H1 (cell line): ENCODE data around the gene GP2. TPM values are rescaled to one million over a fixed set of nuclear protein-coding genes. Genes with fewer than 3 reads are reported as not detected.

Source experiments
- CTCF ChIA-PET: fragments of 300-600 bp; sonication (Branson Sonifier 250); formaldehyde crosslinking; loops from one replicate; lab custom pipeline; 2021; ENCODE audit not compliant: partially characterized antibody; lab: Charles Lee
- POLR2A ChIA-PET: fragments of 300-600 bp; sonication (Branson Sonifier 250); formaldehyde crosslinking; loops from one replicate; lab custom pipeline; 2021; ENCODE audit warnings: inconsistent platforms; ENCODE audit not compliant: partially characterized antibody; lab: Charles Lee
- DNase-seq, 2 experiments: peaks; one replicate each; pipeline versions ENCODE4 v3.0.0 to v3.0.0-alpha.2; 2010 to 2022; ENCODE audit warnings: low spot score in 2 of 2, low read depth in 1 of 2, mixed read lengths in 1 of 2
- FAIRE-seq: peaks from 2 replicates; lab custom pipeline; 2011; peaks lifted over from hg19 to GRCh38; lab: Jason Lieb, UNC
- H2AFZ ChIP-seq: 2 replicates; pipeline ENCODE4 v1.8.1; 2012; ENCODE audit warnings: low read length, inconsistent platforms
- H2AK5ac ChIP-seq: 2 replicates; pipeline ENCODE4 v1.6.1; 2013; ENCODE audit warnings: low read depth, low read length
- H2BK120ac ChIP-seq: replicated peaks from 2 replicates; pipeline ENCODE3; 2013; ENCODE audit warnings: low read depth, low read length, inconsistent platforms
- H2BK12ac ChIP-seq: 2 replicates; pipeline ENCODE4 v1.6.1; 2013; ENCODE audit warnings: low read depth, low read length
- H2BK15ac ChIP-seq: 2 replicates; pipeline ENCODE4 v1.6.1; 2013; ENCODE audit warnings: low read length
- H2BK20ac ChIP-seq: 2 replicates; pipeline ENCODE4 v1.6.1; 2013; ENCODE audit warnings: low read length
- H2BK5ac ChIP-seq: 2 replicates; pipeline ENCODE4 v1.6.1; 2013; ENCODE audit warnings: low read depth, low read length
- H3K14ac ChIP-seq: 2 replicates; pipeline ENCODE4 v1.6.1; 2013; ENCODE audit warnings: inconsistent platforms; ENCODE audit not compliant: insufficient read length
- H3K18ac ChIP-seq: 2 replicates; pipeline ENCODE4 v1.6.1; 2013; ENCODE audit warnings: low read length; ENCODE audit errors: extremely low read depth
- H3K23ac ChIP-seq: 2 replicates; pipeline ENCODE4 v1.6.1; 2013; ENCODE audit warnings: inconsistent platforms; ENCODE audit not compliant: insufficient read length
- H3K23me2 ChIP-seq: 2 replicates; pipeline ENCODE4 v1.6.1; 2013; ENCODE audit warnings: low read depth, low read length
- H3K27ac ChIP-seq: 2 replicates; pipeline ENCODE4 v1.6.1; 2011; ENCODE audit warnings: low read depth, low read length, inconsistent platforms
- H3K27me3 ChIP-seq, 4 experiments: replicated peaks in 1 of 4; 1 replicate in 1 of 4; 2 replicates in 3 of 4; pipeline versions ENCODE4 v1.6.1 to v1.8.1; 2011 to 2013; ENCODE audit warnings: low read length in 3 of 4, mild to moderate bottlenecking in 3 of 4, inconsistent platforms in 2 of 4, mixed read lengths in 2 of 4, moderate library complexity in 1 of 4; ENCODE audit not compliant: control insufficient read depth in 3 of 4, insufficient read depth in 3 of 4; ENCODE audit errors: extremely low read depth in 1 of 4
- H3K36me3 ChIP-seq, 4 experiments: 2 replicates each; pipeline versions ENCODE4 v1.6.1 to v1.8.1; 2011 to 2013; ENCODE audit warnings: mild to moderate bottlenecking in 4 of 4, low read length in 3 of 4, moderate library complexity in 2 of 4, control low read depth in 1 of 4, inconsistent platforms in 1 of 4; ENCODE audit not compliant: insufficient read depth in 4 of 4, control insufficient read depth in 2 of 4
- H3K4ac ChIP-seq: replicated peaks from 2 replicates; pipeline ENCODE3; 2013; ENCODE audit warnings: low read length, low read depth, mixed read lengths, inconsistent platforms; ENCODE audit not compliant: insufficient read length
- H3K4me1 ChIP-seq, 4 experiments: replicated peaks in 1 of 4; 1 replicate in 1 of 4; 2 replicates in 3 of 4; pipeline versions ENCODE4 v1.6.1 to v1.8.1; 2011 to 2013; ENCODE audit warnings: low read length in 3 of 4, inconsistent platforms in 2 of 4, mixed read lengths in 1 of 4; ENCODE audit not compliant: insufficient read depth in 4 of 4, control insufficient read depth in 3 of 4
- H3K4me2 ChIP-seq, 2 experiments: 2 replicates each; pipeline versions ENCODE4 v1.6.1 to v1.8.1; 2011 to 2013; ENCODE audit warnings: low read depth in 2 of 2, low read length in 2 of 2, control low read depth in 1 of 2, inconsistent platforms in 1 of 2, mild to moderate bottlenecking in 1 of 2; ENCODE audit not compliant: insufficient read depth in 1 of 2
- H3K4me3 ChIP-seq, 4 experiments: fragments of 200-600, 300-600 bp in 1 of 4; sonication (generic), shearing (Covaris generic), sonication (Bioruptor Twin) in 1 of 4; 2 replicates each; pipeline versions ENCODE4 v1.5.1 to v1.8.1; 2011 to 2016; ENCODE audit warnings: low read length in 4 of 4, low read depth in 3 of 4, control low read depth in 2 of 4, inconsistent platforms in 2 of 4, mild to moderate bottlenecking in 2 of 4, mixed read lengths in 1 of 4, moderate library complexity in 1 of 4; ENCODE audit not compliant: insufficient read depth in 2 of 4; ENCODE audit errors: extremely low read depth in 1 of 4
- H3K56ac ChIP-seq: replicated peaks from 2 replicates; pipeline ENCODE3; 2013; ENCODE audit warnings: low read depth, mild to moderate bottlenecking, mixed read lengths, low read length, inconsistent platforms; ENCODE audit not compliant: insufficient read length
- H3K79me1 ChIP-seq: 2 replicates; pipeline ENCODE4 v1.6.1; 2013; ENCODE audit warnings: low read depth, low read length, control low read depth
- H3K79me2 ChIP-seq, 2 experiments: 2 replicates each; pipeline versions ENCODE4 v1.6.1 to v1.8.1; 2012 to 2013; ENCODE audit warnings: low read length in 2 of 2, mild to moderate bottlenecking in 2 of 2, inconsistent platforms in 1 of 2; ENCODE audit not compliant: insufficient read depth in 2 of 2, control insufficient read depth in 1 of 2
- H3K9ac ChIP-seq, 4 experiments: replicated peaks in 1 of 4; 1 replicate in 1 of 4; 2 replicates in 3 of 4; pipeline versions ENCODE4 v1.6.1 to v1.8.1; 2011 to 2013; ENCODE audit warnings: low read depth in 3 of 4, low read length in 3 of 4, control low read depth in 2 of 4, mild to moderate bottlenecking in 2 of 4, moderate library complexity in 2 of 4, inconsistent platforms in 1 of 4; ENCODE audit errors: extremely low read depth in 1 of 4
- H3K9me3 ChIP-seq, 2 experiments: 2 replicates each; pipeline versions ENCODE4 v1.6.1 to v1.8.1; 2012 to 2013; ENCODE audit warnings: mild to moderate bottlenecking in 2 of 2, moderate library complexity in 2 of 2, control low read depth in 1 of 2, inconsistent platforms in 1 of 2, low read depth in 1 of 2, low read length in 1 of 2, mixed read lengths in 1 of 2; ENCODE audit not compliant: insufficient read depth in 2 of 2
- H4K20me1 ChIP-seq, 2 experiments: replicated peaks in 1 of 2; 2 replicates each; pipeline versions ENCODE3 to v1.8.1; 2011 to 2013; ENCODE audit warnings: inconsistent platforms in 2 of 2, low read length in 2 of 2, mild to moderate bottlenecking in 1 of 2; ENCODE audit not compliant: insufficient read depth in 2 of 2, control insufficient read depth in 1 of 2
- H4K5ac ChIP-seq: 2 replicates; pipeline ENCODE4 v1.6.1; 2013; ENCODE audit warnings: low read length, low read depth, mixed read lengths, inconsistent platforms; ENCODE audit not compliant: insufficient read length
- H4K8ac ChIP-seq: 2 replicates; pipeline ENCODE4 v1.8.0; 2013; ENCODE audit warnings: mild to moderate bottlenecking, moderate library complexity, low read length, inconsistent platforms; ENCODE audit not compliant: insufficient read depth; ENCODE audit errors: extremely low read depth
- H4K91ac ChIP-seq: replicated peaks from 2 replicates; pipeline ENCODE3; 2013; ENCODE audit warnings: low read length, mixed read lengths, inconsistent platforms; ENCODE audit not compliant: insufficient read length
- ATF3 ChIP-seq: IDR thresholded peaks from 2 replicates; pipeline ENCODE4 v1.6.1; 2011; ENCODE audit warnings: low read depth, mild to moderate bottlenecking, low read length; ENCODE audit not compliant: insufficient read depth
- BACH1 ChIP-seq: IDR thresholded peaks from 2 replicates; pipeline ENCODE4 v1.6.1; 2012; ENCODE audit warnings: low read length, improper control_type of control experiment
- CHD1 ChIP-seq: IDR thresholded peaks from 2 replicates; pipeline ENCODE4 v1.6.1; 2012; ENCODE audit warnings: low read depth, low read length, improper control_type of control experiment
- CTBP2 ChIP-seq: IDR thresholded peaks from 2 replicates; pipeline ENCODE4 v1.7.0; 2011; ENCODE audit warnings: borderline replicate concordance, mild to moderate bottlenecking, moderate library complexity, mixed read lengths, low read length; ENCODE audit not compliant: insufficient read depth, insufficient read length
- GTF2F1 ChIP-seq: IDR thresholded peaks from 2 replicates; pipeline ENCODE4 v1.6.1; 2012; ENCODE audit warnings: low read depth, low read length, improper control_type of control experiment, borderline replicate concordance
- HDAC6 ChIP-seq: IDR thresholded peaks from one replicate; pipeline ENCODE4 v1.7.1; 2012; ENCODE audit warnings: low read depth, mild to moderate bottlenecking, inconsistent platforms, low read length, moderate library complexity
- KDM1A ChIP-seq: fragments of 200-600, 300-600 bp; sonication (generic); IDR thresholded peaks from 2 replicates; pipeline ENCODE4 v1.7.1; 2016; ENCODE audit warnings: mild to moderate bottlenecking, low read length, borderline replicate concordance
- RBBP5 ChIP-seq: IDR thresholded peaks from 2 replicates; pipeline ENCODE4 v1.7.1; 2012; ENCODE audit warnings: low read depth, mild to moderate bottlenecking, inconsistent platforms, low read length, moderate library complexity, borderline replicate concordance
- RXRA ChIP-seq: IDR thresholded peaks from 2 replicates; pipeline ENCODE4 v1.6.1; 2011; ENCODE audit warnings: low read depth, mild to moderate bottlenecking, low read length, moderate library complexity; ENCODE audit not compliant: insufficient read depth
- SIN3A ChIP-seq, 2 experiments: IDR thresholded peaks in 1 of 2; conservative IDR thresholded peaks in 1 of 2; 2 replicates each; pipeline ENCODE4 v1.6.1; 2011 to 2012; ENCODE audit warnings: low read length in 2 of 2, improper control_type of control experiment in 1 of 2, low read depth in 1 of 2, mild to moderate bottlenecking in 1 of 2
- TCF12 ChIP-seq: IDR thresholded peaks from 2 replicates; pipeline ENCODE4 v1.6.1; 2011; ENCODE audit warnings: low read depth, mild to moderate bottlenecking, low read length
- USF2 ChIP-seq: IDR thresholded peaks from 2 replicates; pipeline ENCODE4 v1.6.1; 2011; ENCODE audit warnings: low read length, improper control_type of control experiment
- WGBS, 2 experiments: shearing (Covaris generic) in 1 of 2; methylation state at CpG; one replicate each; pipeline versions ENCODE4 v1.1.6 to v1.1.7; 2013 to 2015; ENCODE audit warnings: low lambda C conversion rate in 2 of 2, mixed read lengths in 2 of 2, inconsistent platforms in 1 of 2, low coverage in 1 of 2, missing lambda C conversion rate in 1 of 2; ENCODE audit not compliant: insufficient replicate concordance in 2 of 2, insufficient coverage in 1 of 2, insufficient read length in 1 of 2; ENCODE audit errors: extremely low coverage in 1 of 2, missing lambda C conversion rate in 1 of 2; 5-methylcytosine and 5-hydroxymethylcytosine counted together
- polyA plus RNA-seq, 7 experiments: library from polyadenylated mRNA; depleted of rRNA in 3 of 7; stranded (reverse) in 5 of 7; unstranded in 2 of 7; fragments of >200 nt in 5 of 7; fragments of 200-250 nt in 2 of 7; gene quantifications; 1 replicate in 5 of 7; 2 replicates in 1 of 7; 4 replicates in 1 of 7; pipeline versions ENCODE4 v1.2.1 to v1.2.3, GENCODE V29; 2011 to 2013; ENCODE audit warnings: missing spikeins in 2 of 7, mixed read lengths in 2 of 7
- total RNA-seq: library from RNA; stranded (reverse); fragmentation: NEBNext Ultra II Directional; extraction: Animal tissue kit (Norgen Biotek cat#: 25700); gene quantifications from 2 replicates; pipeline ENCODE4 v1.2.1, GENCODE V29; 2021

Gene GP2
- total and polyA plus RNA-seq, 2 of the 8 experiments (the other 6 are each of a cell fraction or from before 2014, with no cell fraction given) = not detected

GRCh38 chr16:20313741-20314140, 13.6 kb downstream of the GP2 start:
- no peak for TF ChIP-seq HDAC6
- TF ChIP-seq CHD1 = no peak
- no peak for TF ChIP-seq TCF12
- TF ChIP-seq USF2 = no peak
- no peak for TF ChIP-seq RBBP5
- no peak for TF ChIP-seq GTF2F1
- TF ChIP-seq RXRA = no peak
- no peak for TF ChIP-seq CTBP2
- no peak for TF ChIP-seq SIN3A (conservative IDR thresholded peaks at IDR 0.05 in 1 of 2, IDR thresholded peaks at IDR 0.05 in 1 of 2; ENCODE audit: low read depth in 1 of 2, low read length in 2 of 2)
- no peak for TF ChIP-seq ATF3
- no peak for TF ChIP-seq BACH1
- no peak for TF ChIP-seq KDM1A
- TF ChIP-seq, all 59 proteins: peak for 0
- Histone ChIP-seq H3K4me1 (no peaks in the 10 kb centered on the region), H4K20me1 (no peaks in the 10 kb centered on the region), H3K36me3 (no peaks in the 10 kb centered on the region), H3K4ac (no peak overlapping the region), H2BK15ac (no peak overlapping the region), H3K9me3 (peaks cover 0 to 2% of the 10 kb centered on the region in 2 experiments; a peak in 1 of 4 replicates), H3K23ac (no peak overlapping the region), H3K27ac (no peak overlapping the region), H3K79me2 (no peaks in the 10 kb centered on the region), H3K4me3 (no peak overlapping the region), H3K56ac (no peak overlapping the region), H3K14ac (no peak overlapping the region), H3K23me2 (no peaks in the 10 kb centered on the region), H3K18ac (no peak overlapping the region), H3K9ac (no peak overlapping the region), H2BK12ac (no peak overlapping the region), H3K27me3 (no peaks in the 10 kb centered on the region; a peak in 1 of 7 replicates), H2BK120ac (no peak overlapping the region), H2AK5ac (no peak overlapping the region), H4K5ac (no peak overlapping the region), H2AFZ (no peak overlapping the region), H3K4me2 (no peak overlapping the region), H3K79me1 (no peaks in the 10 kb centered on the region), H4K8ac (no peak overlapping the region), H2BK5ac (no peak overlapping the region), H2BK20ac (no peak overlapping the region), H4K91ac (no peak overlapping the region)
- DNase-seq = no peak
- WGBS, 2 experiments = 98% methylated on average over 3 of the region's 3 CpGs; no CpG with 5 or more reads in 1 of the 2 experiments
- ChIA-PET POLR2A (interaction anchor here (0.7 kb wide), 1 partner anchor 10 kb away, joined by 3 read pairs; no protein-coding TSS in a partner anchor), CTCF (interaction anchor here (0.7 to 1.7 kb wide), 4 partner anchors 13 to 408 kb away, joined by 3 to 8 read pairs (median 3); partner anchors contain the start of gene GP2)
- no peak for FAIRE-seq
